ENCODE results near the gene PAF1.

The PAF1 gene

GRCh38 chr19:39405261-39405957 lies 14.5 kb upstream of the PAF1 start:
- DNase-seq (no peak), ATAC-seq (ENCODE audit: insufficient read depth, low read depth) (no peak)
- Histone ChIP-seq H3K36me3 (ENCODE audit: insufficient read depth, low read length) (peaks cover 12% of the 10 kb centered on the region), H3K4me2 (ENCODE audit: insufficient read depth, low read length) (peak overlapping the region; percentile 74; the same call in 1 of the 2 replicates), H4K20me1 (ENCODE audit: insufficient read depth, low read length) (peaks cover 14% of the 10 kb centered on the region; the same call in 1 of the 2 replicates), H2AFZ (ENCODE audit: low read depth, low read length) (no peak overlapping the region), H3K4me1 (ENCODE audit: insufficient read depth, low read length) (peaks cover 66% of the 10 kb centered on the region), H3K9ac (ENCODE audit: low read depth, low read length) (0 out of 2 replicates have a peak overlapping the region, but pooled peaks have one; percentile 92), H3K79me2 (ENCODE audit: insufficient read depth, low read length) (peaks cover 20% of the 10 kb centered on the region), H3K4me3 (ENCODE audit: low read depth in 1 of 2, low read length in 2 of 2) (no peak overlapping the region), H3K27me3 (ENCODE audit: insufficient read depth, low read length, poor library complexity) (no peaks in the 10 kb centered on the region), H3K27ac (ENCODE audit: low read length) (no peak overlapping the region), H3K9me3 (ENCODE audit: insufficient read depth, low read length, severe bottlenecking) (no peaks in the 10 kb centered on the region)
- TF ChIP-seq, protein P1, sequence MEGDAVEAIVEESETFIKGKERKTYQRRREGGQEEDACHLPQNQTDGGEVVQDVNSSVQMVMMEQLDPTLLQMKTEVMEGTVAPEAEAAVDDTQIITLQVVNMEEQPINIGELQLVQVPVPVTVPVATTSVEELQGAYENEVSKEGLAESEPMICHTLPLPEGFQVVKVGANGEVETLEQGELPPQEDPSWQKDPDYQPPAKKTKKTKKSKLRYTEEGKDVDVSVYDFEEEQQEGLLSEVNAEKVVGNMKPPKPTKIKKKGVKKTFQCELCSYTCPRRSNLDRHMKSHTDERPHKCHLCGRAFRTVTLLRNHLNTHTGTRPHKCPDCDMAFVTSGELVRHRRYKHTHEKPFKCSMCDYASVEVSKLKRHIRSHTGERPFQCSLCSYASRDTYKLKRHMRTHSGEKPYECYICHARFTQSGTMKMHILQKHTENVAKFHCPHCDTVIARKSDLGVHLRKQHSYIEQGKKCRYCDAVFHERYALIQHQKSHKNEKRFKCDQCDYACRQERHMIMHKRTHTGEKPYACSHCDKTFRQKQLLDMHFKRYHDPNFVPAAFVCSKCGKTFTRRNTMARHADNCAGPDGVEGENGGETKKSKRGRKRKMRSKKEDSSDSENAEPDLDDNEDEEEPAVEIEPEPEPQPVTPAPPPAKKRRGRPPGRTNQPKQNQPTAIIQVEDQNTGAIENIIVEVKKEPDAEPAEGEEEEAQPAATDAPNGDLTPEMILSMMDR (IDR thresholded peaks at IDR 0.05; ENCODE audit: borderline replicate concordance, extremely low read depth, low read length, poor library complexity, severe bottlenecking), result no peak
- TF ChIP-seq EZH2 (IDR thresholded peaks at IDR 0.05; ENCODE audit: borderline replicate concordance, low read depth, low read length, severe bottlenecking), result no peak

DNA sequence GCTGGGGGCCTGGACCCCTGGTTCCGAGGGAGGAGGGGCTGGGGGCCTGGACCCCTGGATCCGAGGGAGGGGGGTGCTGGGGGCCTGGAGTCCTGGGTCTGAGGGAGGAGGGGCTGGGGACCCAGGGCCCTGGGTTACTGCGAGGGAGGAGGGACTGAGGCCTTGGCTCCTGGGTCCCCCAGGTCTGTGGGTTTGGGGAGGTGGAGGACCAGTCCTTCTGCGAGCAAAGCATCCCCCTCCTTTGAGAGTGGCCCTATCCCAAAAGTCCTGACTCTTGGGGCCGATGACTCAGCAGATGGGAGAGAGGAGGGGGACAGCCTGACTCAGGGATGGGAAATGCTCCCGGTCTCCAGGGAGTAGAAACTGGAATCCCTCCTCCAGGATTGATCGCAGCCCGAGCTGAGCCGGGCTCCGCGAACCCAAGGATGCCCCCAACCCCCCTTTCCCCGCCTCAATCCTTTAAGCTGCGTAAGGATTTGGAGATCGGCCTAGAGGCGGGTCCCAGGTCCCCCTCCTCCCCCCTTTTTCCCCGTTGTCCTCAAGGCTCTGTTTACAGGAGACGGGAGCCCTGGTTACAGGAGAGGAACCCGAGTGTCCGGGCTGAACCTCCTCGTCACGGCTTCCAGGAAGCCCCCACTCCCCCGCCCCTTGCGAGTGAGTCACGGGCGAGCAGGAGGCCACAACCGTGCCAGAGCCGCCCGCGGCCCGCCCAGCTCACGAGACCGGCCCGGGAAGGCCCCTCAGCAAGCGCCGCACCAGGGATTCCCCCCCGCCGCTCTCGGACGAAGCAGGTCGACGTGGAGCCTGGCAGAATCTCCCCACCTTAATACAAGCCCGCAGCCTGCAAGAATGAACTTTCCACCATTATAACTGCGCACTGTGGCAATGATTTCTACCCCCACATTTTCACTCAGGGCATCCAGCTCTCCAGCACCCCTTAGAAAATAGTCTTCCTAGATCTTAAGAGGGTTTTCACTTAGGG lies 12.7 kb upstream of the PAF1 start:
- H3K4me2 ChIP-seq (ENCODE audit: insufficient read depth, low read length), result no peak overlapping the region
- H2AFZ ChIP-seq (ENCODE audit: low read depth, low read length), result no peak overlapping the region
- no peak for TF ChIP-seq EZH2 (IDR thresholded peaks at IDR 0.05; ENCODE audit: borderline replicate concordance, low read depth, low read length, severe bottlenecking)
- TF ChIP-seq, protein P1 (IDR thresholded peaks at IDR 0.05; ENCODE audit: borderline replicate concordance, extremely low read depth, low read length, poor library complexity, severe bottlenecking), result no peak
- H3K27me3 ChIP-seq (ENCODE audit: insufficient read depth, low read length, poor library complexity), result no peaks in the 10 kb centered on the region
- no peak overlapping the region; the same call in 1 of the 2 replicates for H3K9ac ChIP-seq (ENCODE audit: low read depth, low read length)
- H3K27ac ChIP-seq (ENCODE audit: low read length), result no peak overlapping the region
- no peaks in the 10 kb centered on the region for H3K9me3 ChIP-seq (ENCODE audit: insufficient read depth, low read length, severe bottlenecking)
- peaks cover 11% of the 10 kb centered on the region; the same call in 1 of the 2 replicates for H4K20me1 ChIP-seq (ENCODE audit: insufficient read depth, low read length)
- ATAC-seq (ENCODE audit: insufficient read depth, low read depth) (no peak), DNase-seq (no peak)
- peaks cover 14% of the 10 kb centered on the region for H3K36me3 ChIP-seq (ENCODE audit: insufficient read depth, low read length)
- H3K4me1 ChIP-seq (ENCODE audit: insufficient read depth, low read length), result peaks cover 50% of the 10 kb centered on the region
- peaks cover 18% of the 10 kb centered on the region for H3K79me2 ChIP-seq (ENCODE audit: insufficient read depth, low read length)
- no peak overlapping the region for H3K4me3 ChIP-seq (ENCODE audit: low read depth in 1 of 2, low read length in 2 of 2)

DNA sequence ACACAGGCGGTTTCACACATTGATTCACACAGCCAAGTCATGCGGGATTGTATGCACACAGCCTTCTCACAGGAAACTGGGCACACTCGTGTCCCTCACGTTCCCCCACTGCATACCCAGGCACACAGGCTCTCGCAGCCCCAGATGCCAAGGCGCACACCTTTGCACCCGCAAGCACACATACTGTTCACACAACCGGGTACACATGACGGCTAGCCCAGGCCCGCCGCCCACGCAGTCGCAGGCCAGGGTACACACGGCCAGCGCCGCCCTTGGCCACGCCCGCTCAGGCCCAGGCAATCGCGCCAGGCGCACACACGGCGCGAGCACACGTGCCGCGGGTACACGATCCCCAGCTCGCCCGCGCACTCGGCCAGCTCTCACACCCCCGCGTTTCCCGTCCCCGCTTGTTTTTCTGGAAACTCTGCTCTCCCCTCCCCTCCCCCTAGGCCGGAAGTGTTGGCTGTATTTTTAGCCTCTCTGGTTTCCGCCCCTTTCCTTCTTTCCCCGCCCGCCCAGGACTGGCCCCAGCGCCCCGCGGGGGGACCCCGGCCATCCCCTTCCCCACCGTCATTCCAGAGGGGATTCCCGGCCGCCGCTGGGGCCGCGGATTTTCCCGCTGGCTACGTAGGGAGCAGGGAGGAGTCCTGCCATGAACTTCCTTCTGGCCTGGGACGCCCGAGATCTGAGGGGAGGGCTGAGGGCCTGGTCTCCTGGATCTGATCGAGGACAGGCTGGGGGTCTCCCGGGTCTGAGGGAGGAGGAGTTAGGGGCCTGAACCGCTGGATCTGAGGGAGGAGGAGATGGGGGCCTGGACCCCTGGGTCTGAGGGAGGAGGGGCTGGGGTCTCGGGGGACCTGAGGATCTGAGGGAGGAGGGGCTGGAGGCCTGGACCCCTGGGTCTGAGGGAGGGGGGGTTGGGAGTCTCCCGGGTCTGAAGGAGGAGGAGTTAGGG lies 11.7 kb upstream of the PAF1 start:
- Histone ChIP-seq H3K4me3 (ENCODE audit: low read depth in 1 of 2, low read length in 2 of 2) (peak overlapping the region in 1 of 2 experiments; percentile 45; a peak in 2 of 4 replicates), H3K79me2 (ENCODE audit: insufficient read depth, low read length) (peaks cover 8% of the 10 kb centered on the region), H3K27ac (ENCODE audit: low read length) (peak overlapping the region; percentile 52), H3K4me2 (ENCODE audit: insufficient read depth, low read length) (peak overlapping the region; percentile 61), H3K27me3 (ENCODE audit: insufficient read depth, low read length, poor library complexity) (no peaks in the 10 kb centered on the region), H3K9ac (ENCODE audit: low read depth, low read length) (peak overlapping the region; percentile 48), H3K9me3 (ENCODE audit: insufficient read depth, low read length, severe bottlenecking) (no peaks in the 10 kb centered on the region), H3K4me1 (ENCODE audit: insufficient read depth, low read length) (peaks cover 50% of the 10 kb centered on the region), H4K20me1 (ENCODE audit: insufficient read depth, low read length) (peaks cover 1% of the 10 kb centered on the region; the same call in 1 of the 2 replicates), H3K36me3 (ENCODE audit: insufficient read depth, low read length) (peaks cover 9% of the 10 kb centered on the region; the same call in 1 of the 2 replicates), H2AFZ (ENCODE audit: low read depth, low read length) (peak overlapping the region; percentile 67)
- ATAC-seq (ENCODE audit: insufficient read depth, low read depth), result peak; percentile 30
- peak; percentile 85 for DNase-seq
- TF ChIP-seq, protein P1 (IDR thresholded peaks at IDR 0.05; ENCODE audit: borderline replicate concordance, extremely low read depth, low read length, poor library complexity, severe bottlenecking), result no peak
- no peak for TF ChIP-seq EZH2 (IDR thresholded peaks at IDR 0.05; ENCODE audit: borderline replicate concordance, low read depth, low read length, severe bottlenecking)

Measured in DND-41 (cell line).